ENCODE data around the gene PRMT7. TPM values are rescaled to one million over a fixed set of nuclear protein-coding genes. Genes with fewer than 3 reads are reported as not detected.
A peak's percentile ranks its signal among the peaks of the same experiment; 100 is the strongest.
"Not testable (repeated sequence)": the region's sequence is repeated elsewhere in the genome, so short reads cannot be mapped to it uniquely, and the experiment has no call there.

PRMT7 gene
- total RNA-seq, 1 donor from 2014 or later = 27.7 TPM

DNA sequence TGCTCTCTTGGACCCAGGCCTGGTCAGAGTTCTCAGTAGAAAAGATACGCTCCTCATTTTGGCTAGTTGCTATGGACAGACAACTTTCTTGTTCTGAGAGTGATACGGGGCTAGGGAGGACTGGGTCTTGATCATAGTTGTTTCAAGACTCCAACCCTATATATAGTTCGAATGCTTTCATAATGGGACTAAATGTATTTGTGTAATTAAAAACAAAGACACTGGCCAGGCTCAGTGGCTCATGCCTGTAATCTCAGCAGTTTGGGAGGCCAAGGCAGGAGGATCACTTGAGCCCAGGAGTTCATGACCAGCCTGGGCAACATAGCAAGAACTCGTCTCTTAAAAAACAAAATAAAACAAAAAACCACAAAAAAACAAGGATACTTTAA, 28.8 kb upstream of the PRMT7 start:
- no peak for DNase-seq (ENCODE audit: low spot score)
- ATAC-seq = no peak

- ATAC-seq = no peak
- DNase-seq (ENCODE audit: low spot score) = no peak
These were observed 27.5 kb upstream of the PRMT7 start for GRCh38 chr16:68283346-68283745.

DNA sequence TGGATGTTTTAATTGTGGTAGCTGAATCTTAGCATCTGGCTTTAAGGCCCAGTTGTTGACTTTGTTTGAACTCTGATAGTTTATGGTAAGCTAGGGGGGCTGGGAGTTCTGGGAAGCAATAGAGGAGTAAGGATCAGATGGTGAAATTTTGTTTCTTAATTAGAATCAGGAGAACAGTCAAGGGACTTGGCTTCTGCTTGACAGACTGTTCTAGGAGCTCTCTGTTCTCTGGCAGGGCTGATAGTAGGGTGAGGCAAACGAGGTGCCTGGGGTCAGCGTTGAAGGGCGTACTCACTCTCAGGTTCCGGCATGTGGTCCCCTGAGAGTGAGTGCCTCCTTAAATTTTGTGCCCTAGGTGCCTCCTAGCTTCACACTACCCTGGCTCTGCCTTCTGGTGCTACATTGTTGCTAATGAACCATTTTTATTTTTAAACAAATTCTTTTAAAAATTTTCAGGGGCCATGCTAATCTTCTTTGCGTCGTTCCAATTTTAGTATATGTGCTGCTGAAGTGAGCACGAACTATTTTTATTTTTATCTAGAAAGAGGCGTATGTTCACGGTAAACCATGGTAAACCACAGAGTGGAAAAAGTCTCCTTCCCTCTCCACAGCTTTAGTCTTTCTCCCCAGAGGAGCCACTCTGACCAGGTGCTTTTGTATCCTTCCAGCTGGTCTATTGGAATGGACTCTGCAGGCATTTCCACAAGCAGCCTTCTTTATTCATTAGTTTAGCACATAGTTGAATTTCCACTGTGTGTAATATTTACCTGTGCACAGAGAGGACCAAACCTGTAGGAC, 26.8 kb upstream of the PRMT7 start:
- ATAC-seq (no peak), DNase-seq (ENCODE audit: low spot score) (no peak)

DNA sequence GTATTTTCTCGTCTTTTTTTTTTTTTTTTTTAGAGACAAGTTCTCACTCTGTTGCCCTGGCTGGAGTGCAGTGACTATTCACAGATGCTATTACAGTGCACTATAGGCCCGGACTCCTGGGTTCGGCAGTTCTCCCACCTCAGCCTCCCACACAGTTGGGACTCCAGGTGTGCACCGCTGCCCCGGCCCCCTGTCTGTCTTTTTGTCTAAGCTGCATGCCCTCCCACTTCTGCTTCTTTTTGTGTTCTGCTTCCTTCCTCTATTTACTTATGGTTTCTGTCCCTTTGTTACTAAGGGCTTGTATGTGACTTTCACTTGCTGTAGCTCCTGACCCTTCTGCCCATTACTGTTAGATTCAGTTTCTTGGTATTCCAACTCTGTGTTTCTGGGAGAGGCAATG, 26.0 kb upstream of the PRMT7 start:
- ATAC-seq (peak; percentile 20), DNase-seq (ENCODE audit: low spot score) (no peak)

DNA sequence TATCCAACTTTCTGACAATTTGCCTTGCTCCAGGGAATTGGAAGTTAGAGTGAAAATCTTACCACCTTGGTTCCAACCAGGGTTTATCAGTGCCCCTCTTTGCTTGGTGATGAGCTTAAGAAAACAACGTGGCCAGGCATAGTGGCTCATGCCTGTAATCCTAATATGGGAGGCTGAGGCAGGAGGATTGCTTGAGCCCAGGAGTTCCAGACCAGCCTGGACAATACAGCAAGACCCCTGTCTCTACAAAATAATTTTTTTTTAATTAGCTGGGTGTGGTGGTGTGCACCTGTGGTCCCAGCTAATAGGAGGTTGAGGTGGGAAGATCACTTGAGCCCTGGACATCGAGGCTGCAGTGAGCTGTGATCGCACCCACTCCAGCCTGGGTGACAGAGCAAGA, 25.1 kb upstream of the PRMT7 start:
- DNase-seq (ENCODE audit: low spot score) (no peak), ATAC-seq (no peak)

DNA sequence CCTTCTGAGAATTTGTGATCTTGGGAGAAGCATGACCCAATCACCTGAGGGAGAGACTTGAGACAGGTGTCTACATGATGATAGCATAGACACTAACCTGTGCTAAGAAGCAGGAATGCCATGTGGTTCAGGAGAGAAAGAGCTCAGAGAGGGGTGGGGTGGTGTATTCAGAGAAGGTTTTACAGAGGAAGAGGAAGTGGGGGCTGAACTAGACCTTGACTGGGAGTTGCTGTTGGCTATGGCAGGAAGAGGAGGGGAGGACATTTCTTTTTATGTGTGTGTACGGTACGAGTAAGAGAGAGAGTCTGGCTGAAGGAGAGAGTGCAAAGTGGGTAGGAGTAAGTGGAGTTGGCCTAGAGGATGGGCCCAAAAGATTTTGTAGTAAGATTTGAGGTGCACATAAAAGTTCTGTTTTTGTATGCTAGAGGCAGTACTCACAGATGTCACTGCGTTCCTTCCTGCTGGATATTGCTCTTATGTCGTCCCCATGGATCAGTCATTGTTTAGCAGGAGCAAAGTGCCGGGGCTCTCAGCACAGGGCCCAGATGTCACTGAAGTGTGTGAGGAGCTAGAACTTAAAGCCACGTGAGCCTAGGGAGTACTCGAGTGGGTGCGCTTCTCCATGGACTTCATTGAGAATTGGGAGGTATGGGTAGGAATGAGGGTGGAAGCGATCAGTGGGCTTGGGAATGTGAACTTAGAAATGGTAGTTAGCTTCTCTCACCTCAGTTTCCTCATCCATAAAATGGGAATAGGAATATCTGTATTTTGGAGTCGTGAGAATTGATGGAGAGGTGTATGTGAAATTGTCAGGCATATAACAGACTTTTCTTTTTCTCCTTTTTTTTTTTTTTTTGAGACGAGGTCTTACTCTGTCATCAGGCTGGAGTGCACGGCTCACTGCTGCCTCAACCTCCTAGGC, 24.4 kb upstream of the PRMT7 start:
- no peak for DNase-seq (ENCODE audit: low spot score)
- ATAC-seq = peak; percentile 30

DNA sequence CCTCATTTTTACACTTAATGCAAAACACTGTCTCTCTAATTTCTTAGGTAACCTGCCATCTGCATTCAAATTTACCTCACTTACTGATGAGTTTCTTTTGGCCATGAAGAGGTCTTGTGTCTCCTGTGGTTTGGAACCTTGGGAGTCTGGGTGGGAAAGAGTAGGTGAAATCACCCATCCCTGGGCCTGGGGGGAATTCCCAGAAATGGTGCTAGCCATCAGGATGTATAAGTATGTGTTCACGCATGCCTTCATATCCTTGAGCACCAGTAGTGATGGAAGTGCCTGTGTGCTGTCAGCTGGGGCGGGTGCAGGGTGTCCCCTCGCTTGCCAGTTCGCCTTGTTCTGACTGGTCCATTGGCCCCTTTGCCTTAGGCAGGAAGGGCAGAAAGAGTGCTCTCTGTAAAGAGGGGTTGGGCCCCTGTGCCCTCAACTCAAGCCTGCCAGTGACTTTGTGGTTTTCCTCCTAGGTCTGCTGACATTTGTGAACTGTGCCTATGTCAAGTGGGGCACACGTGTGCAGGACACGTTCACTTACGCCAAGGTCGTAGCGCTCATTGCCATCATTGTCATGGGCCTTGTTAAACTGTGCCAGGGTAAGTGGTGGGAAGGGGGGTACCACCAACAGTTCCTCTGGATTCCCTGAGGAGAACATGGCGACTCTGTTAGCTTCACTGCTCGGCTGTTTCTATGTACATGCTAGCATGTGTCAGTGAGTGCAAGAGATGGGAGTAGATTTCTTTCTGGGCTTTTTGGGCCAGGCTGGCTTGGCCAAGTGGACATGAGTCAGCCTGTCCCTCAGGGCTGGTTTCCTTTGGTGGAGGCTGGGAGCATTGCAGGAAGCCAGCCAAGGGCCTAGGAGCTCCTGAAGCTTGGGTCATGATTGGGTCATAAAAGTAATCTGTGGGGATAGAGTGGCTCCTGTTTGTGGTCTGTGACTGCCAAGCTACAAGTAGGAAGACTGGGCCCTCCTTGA, 23.3 kb upstream of the PRMT7 start:
- ATAC-seq = peak; percentile 33
- no peak for DNase-seq (ENCODE audit: low spot score)

- DNase-seq (ENCODE audit: low spot score) (no peak), ATAC-seq (no peak)
These were observed 22.6 kb upstream of the PRMT7 start for GRCh38 chr16:68288252-68288650.

- not testable (repeated sequence) for ATAC-seq; DNase-seq (ENCODE audit: low spot score)
These were observed 22.0 kb upstream of the PRMT7 start for GRCh38 chr16:68288796-68289195.

GRCh38 chr16:68289202-68289601, 21.6 kb upstream of the PRMT7 start:
- no peak for ATAC-seq

DNA sequence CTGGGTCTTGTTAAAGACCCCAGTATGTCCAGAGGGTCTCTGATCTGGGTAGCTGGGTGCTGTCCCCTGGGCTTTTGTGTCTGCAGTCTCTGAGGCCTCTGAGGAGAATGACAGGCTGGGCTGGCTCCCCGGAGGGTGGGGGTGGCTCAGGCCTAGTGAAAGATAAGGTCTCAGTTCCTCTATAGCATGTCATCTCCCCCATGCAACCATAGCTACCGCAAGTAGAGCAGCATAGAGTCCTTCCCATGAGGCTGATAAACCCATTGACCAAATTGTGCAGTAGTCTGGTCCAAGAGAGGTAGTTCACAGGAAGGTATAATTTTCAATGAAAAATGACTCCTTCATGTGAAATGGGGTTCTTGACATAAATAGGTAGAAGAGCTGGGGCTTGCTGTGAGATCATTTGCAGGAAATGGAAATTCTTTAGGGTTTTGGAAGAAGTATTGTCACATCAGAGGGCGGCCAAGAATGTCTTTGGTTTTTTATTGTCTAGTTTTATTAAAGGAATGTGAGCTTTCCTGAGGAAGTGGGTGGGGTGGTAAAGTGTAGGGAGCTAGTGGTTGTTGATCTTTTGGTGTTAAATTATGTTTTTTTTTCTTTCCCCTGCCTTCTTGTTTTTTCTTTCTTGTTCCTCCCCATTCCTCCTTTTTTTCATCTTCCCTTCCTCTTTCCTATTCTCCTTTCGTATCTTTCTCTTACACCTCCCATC, 21.0 kb upstream of the PRMT7 start:
- no peak for ATAC-seq
- DNase-seq (ENCODE audit: low spot score) = no peak

More at GRCh38 chr16:68289202-68289601, 21.6 kb upstream of the PRMT7 start:
- DNase-seq (ENCODE audit: low spot score) = no peak

- DNase-seq (ENCODE audit: low spot score) = no peak
- ATAC-seq = no peak
These were observed 20.4 kb upstream of the PRMT7 start for GRCh38 chr16:68290450-68290849.

DNA sequence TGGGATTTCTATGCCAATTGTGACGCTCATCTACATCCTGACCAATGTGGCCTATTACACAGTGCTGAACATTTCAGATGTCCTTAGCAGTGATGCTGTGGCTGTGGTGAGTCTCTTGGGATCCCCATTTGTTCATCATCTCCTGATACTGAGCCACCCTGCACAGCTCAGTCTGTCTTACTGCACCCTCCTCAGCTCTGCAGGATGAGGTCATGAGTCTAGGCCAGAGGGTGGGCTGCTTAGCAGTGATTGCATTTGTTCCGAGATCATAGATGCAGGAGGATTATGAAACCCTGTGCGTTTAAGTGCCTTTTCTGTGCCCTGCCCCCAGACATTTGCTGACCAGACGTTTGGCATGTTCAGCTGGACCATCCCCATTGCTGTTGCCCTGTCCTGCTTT, 19.6 kb upstream of the PRMT7 start:
- ATAC-seq = no peak
- no peak for DNase-seq (ENCODE audit: low spot score)

DNA sequence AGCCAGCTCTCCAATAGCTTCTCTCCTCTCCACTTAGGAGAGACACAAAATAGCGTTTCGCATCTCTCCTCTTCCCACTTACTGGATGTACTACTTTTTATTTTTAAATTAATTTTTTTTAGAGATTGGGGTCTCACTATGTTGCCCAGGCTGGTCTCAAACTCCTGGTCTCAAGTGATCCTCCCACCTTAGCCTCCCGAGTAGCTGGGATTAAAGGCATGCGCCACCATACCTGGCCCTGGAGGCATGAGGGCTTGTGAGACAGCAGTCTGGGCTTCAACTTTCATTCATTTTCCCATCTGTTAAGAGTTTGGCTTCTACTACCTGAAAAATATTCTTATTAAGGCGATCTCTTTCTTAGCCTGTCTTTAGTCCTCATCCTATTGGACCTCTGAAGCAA, 18.4 kb upstream of the PRMT7 start:
- ATAC-seq (no peak), DNase-seq (ENCODE audit: low spot score) (no peak)

- ATAC-seq (no peak), DNase-seq (ENCODE audit: low spot score) (no peak)
These were observed 14.5 kb upstream of the PRMT7 start for GRCh38 chr16:68296291-68296690.

DNA sequence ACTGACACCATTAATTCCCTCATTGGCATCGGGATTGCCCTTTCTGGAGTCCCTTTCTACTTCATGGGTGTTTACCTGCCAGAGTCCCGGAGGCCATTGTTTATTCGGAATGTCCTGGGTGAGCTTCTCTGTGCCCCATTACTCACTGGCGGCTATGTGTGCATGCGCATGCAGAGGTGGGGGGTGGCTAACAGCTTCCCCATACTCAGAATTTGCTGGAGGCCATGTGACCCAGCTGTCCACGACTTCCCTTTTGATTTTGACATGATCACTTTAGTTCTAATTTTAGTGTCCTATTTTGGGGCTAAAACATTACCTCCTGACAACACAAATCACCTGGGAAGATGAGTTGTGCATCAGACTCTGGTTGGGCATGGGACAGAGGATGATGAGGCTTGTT, 14.1 kb upstream of the PRMT7 start:
- peak; percentile 21 for ATAC-seq

DNA sequence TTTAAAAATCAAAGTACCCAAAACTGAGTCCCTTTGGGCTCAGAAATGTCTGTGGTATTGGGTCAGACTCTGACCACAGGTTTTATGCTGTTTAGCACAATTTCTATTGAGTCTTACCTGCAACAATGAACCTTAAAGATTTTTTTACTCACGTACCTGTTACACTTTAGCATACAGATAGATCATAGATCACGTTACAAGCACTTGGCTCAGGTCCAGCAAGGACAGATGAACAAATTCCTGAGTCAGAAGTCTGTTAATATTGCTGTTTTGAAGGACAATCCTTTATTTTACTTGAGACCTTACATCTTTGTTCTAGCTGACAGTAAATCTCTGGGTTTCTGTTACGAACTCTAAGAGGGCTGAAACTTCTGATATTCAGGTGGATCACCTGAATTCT, 12.9 kb upstream of the PRMT7 start:
- ATAC-seq = no peak
- DNase-seq (ENCODE audit: low spot score) = no peak

More for the DNA sequence above, 14.1 kb upstream of the PRMT7 start:
- no peak for DNase-seq (ENCODE audit: low spot score)

GRCh38 chr16:68298312-68298711, 12.5 kb upstream of the PRMT7 start:
- ATAC-seq = no peak
- no peak for DNase-seq (ENCODE audit: low spot score)

DNA sequence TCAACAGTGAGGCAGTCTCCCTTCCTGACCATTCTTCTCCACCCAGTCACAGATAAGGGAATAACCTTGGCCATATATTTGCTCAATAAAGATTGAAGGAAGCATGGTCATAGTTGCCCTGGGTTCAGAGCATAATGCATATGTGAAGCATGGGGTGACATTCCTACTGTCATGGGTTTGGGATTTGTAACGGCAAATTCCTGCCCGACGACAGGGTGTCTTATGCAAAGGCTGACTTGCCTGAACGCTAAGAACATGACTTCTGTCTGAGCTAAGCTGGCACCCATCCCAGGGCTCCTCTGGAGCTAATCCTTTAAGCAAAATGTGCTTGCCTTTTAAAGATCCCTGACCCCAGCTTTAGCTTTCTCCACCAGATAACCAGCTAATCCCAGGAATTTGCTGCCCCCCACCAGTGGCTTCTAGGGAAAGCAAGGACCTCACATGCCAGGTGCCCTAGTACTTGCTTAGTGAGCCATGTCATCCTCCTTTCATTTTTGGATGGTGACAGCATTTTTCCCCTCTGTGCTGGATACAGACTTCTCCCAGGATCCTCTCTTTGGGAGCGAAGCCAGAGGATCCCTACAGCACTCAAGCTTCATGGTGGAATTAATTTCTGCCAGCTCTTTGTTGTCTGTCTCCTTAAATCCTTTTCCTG, 11.8 kb upstream of the PRMT7 start:
- no peak for DNase-seq (ENCODE audit: low spot score)

More for the DNA sequence above, 11.8 kb upstream of the PRMT7 start:
- ATAC-seq = no peak

Data from left lobe of liver (tissue), 2 donors.